Activated CD4-positive, CD25-positive, alpha-beta regulatory T cell treated with anti-CD3 and anti-CD28 coated beads, Interleukin-2, amount 50 U/mL, for 16 hours (primary cell): ENCODE data around the gene ESRRG.
"Not testable (repeated sequence)": the region's sequence is repeated elsewhere in the genome, so short reads cannot be mapped to it uniquely, and the experiment has no call there.

Source experiments
- DNase-seq: peaks from one replicate; pipeline ENCODE4 v3.0.0-alpha.2; 2020; ENCODE audit warnings: low read depth, low spot score

Gene ESRRG

DNA sequence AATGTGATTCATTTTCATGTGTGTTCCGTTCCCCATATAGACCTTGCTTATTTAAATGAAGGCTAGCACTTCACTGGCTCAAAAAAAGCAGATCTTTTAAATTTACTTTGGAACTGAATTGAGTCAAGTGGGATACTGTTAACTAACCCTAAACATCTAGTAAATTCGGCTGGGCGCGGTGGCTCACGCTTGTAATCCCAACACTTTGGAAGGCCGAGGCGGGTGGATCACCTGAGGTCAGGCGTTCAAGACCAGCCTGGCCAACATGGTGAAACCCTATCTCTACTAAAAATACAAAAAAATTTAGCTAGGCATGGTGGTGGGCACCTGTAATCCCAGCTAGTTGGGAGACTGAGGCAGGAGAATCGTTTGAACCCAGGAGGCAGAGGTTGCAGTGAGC, 19.2 kb downstream of the ESRRG start:
- DNase-seq = not testable (repeated sequence)

DNA sequence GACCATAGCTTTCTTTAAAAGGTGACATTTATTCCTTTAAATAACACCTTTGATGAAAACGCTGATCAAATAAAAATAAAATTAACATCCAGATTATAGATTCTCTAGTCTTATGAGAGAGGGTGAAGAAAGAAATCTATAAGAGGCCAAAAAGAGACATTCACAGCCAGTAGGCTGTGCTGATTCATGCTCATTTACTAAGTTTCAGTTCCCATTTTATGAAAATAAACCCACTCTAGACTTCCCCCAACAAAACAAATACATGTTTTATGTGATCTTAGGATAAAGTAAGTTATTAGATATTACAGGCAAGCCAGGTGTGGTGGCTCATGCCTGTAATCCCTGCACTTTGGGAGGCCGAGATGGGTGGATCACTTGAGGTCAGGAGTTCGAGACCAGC, 21.1 kb downstream of the ESRRG start:
- DNase-seq = no peak

DNA sequence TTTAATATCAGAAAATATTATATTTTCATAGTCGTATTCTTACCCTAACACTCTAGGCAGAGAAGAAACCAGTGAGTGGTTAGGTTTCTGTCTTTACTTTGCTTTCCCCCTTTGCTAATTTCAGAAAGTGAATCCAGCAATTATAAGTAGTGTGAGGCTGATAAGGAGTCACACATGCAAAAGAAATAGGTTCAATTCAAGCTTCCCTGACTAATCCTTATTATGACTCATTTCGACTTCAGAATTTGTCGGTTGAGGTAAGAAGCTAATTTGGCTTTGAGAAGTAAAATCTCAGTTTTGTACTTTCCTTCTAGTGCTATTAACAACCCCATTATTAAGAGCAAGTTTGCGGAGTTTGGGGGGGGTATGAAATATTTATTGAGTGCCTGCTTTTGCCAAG, 22.4 kb downstream of the ESRRG start:
- DNase-seq = no peak

DNA sequence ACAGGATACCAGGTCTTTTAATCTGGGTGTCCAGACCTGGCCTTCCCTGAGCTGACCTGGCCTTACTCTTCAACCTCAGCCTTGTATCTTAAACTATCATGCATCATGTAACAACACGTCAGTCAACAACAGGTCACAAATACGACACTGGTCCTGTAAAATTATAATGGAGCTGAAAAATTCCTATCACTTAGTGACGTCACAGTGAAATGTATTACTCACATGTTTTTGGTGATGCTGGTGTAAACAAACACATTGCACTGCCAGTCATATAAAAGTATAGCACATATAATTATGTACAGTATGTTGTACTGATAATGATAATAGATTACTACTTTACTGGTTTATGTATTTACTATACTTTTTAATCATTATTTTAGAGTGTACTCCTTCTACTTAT, 31.5 kb downstream of the ESRRG start:
- DNase-seq = no peak

DNA sequence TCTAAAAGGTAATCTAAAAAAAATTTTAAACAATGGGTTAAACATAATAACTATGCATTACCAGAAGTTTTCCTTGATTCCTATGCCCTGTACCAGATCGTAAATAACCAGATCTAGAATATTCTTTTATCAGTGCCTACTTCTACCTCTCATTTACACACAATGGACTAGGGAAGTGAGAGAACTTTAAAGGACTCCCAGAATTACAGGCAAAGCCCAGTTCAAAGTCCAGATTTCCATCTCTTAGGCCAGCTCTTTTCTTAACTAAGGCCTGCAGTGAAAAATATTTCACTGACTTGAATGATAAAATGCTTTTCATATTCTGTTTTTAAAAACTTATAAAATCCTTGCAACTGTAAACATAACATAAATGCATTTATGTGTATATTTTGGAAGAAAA, 32.6 kb downstream of the ESRRG start:
- no peak for DNase-seq

DNA sequence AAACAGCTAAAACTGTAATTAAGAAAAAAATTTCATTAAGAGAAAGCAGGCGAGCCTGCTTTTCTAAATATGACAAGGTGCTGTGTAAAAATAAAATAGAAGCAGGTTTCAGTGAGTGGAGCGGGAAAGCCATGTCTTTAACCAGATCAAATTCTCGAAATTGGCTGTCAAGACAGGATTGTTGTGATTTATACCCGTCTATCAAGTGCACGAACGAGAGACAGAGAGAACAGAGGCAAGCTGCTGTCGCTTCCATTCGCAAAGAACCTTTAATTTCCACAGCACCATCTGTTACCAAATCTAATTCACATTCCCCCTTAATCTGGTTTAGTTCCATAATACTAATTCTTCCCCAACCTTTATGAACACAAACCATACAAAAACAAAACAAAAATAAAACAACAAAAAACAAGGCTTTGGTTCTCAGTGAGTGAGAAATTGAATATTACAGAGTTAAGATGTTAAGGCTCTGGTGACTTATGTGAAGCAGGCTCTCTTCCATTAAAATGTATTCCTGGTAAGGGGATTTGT, 35.0 kb downstream of the ESRRG start:
- DNase-seq = no peak

DNA sequence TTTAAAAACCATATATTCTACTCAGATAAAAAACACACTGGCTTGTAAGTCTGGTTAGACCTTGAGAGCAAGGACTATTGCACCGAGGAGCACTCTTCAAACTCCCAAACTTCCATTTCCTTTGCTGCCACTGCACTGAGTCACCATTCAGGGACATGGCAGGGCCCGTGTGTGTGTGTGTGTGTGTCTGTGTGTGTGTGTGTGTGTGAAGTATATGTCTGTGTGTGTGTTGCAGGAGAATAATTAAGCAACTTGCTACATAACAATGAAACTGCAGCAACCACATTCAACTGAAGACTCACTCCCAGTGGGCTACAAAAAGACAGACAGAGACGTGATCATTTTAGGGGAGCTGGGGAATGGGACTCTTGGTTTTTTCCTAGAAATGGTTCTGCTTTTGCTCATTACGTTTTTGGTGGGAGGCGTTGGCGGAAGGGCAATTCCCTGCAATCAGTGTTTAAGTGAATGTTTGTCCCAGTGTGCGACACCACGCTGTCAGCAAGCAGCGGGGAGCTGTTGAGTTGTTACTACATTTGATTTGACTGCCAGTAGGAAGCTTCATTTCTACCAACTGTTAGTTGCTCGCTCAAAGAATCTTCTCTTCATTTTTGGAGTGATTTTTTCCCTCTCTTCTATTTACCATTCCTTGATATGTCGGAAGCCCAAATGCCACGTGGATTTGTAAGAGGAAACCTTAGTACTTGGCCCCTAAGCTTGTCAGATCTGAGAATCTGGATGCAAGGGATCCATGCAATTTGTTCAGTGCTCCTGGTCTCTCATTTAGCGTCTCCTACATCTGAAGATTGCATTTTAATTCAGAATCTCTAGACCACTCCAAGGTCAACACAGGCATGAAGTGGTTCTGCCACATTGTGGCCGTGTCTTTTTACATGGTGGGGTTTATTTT, 36.1 kb downstream of the ESRRG start:
- DNase-seq = no peak

DNA sequence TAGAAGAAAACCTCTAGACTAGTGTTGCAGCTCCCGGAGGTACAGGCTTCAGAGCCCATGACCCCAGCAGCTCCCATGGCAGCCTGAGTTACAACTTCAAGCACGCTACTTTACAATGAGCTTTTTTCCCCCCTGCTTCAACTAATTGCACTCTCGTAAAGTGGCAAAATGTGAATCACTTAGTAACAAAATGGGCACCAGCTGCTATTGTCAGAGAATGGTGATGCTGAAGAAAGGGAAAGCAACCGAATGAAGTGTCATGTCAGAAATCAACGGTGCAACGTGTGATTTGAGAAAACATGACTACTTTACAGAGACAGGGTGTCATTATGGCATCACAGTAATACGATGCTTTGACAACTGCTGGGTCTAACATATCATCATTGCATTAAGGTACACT, 40.5 kb downstream of the ESRRG start:
- no peak for DNase-seq

DNA sequence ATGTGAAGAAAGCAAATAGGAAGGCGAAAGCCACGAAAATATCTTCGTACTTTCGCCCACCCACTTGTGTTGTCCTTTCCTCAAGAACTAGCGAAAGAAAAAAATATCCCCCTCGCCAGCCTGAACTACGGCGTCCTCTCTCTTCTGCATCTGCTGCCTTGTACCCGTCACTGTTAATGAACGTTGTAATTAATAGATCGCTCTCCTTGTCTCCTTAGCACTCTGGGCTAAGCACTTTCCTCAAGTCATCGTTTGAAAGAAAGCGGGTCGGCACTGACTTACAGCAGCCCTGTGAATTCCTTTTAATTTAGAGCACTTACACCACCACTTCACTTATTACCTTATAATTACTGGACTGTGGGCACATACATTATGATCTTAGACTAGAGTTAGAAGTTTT, 44.1 kb downstream of the ESRRG start:
- DNase-seq = no peak

DNA sequence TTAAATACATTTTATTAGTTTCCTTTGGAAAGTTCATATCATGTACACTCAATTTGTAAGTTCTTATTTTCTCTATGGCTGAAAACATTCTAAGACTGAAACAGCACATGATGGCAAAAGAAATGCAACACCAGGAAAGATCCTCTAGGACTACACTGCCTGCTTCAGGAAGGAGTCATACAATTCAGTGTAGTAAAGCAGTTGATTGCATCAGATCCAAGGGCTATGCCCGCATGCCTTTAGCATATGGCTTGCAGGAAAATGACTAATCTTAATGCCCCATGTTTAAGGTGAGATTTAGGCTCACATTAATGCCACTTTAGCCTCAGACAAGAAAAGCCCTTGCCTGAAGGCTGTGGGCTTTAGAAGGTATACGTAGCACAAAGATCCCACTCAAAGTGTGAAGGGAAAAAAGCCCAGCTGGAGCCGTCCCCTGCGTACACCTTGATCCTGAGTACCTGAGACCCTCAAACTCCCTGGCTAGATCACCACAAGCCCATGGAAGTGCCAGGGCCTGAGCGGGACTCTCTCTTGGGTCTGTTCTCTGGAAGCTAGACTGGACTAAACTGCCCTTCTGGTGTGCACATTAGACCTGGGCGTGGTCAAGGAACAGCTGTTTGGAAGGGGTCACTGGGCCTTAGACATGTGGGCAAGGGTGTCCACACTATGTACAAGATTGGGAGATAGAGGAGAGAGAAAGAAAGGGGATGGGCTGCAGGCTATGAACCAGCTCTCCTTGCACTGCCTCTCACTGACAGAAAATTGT, 52.9 kb downstream of the ESRRG start:
- no peak for DNase-seq

DNA sequence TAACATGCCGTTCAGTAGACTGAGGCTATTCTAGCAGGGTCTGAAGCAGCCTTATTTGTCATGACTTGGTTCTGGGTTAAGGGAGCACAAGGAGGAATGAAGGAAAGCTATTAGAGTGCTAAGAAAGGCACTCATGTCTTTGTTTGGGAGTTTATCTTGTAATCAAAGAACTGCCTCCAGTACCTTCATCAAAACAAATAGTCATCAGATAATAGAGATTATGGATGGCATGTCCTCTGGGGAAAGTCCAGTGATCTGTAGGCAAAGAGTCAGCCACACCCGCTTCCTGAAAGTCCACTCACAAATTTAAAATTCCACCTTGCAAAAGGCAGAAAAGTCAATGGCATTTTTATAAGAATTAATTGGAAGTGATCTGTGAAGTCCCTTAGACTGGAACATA, 56.8 kb downstream of the ESRRG start:
- no peak for DNase-seq

DNA sequence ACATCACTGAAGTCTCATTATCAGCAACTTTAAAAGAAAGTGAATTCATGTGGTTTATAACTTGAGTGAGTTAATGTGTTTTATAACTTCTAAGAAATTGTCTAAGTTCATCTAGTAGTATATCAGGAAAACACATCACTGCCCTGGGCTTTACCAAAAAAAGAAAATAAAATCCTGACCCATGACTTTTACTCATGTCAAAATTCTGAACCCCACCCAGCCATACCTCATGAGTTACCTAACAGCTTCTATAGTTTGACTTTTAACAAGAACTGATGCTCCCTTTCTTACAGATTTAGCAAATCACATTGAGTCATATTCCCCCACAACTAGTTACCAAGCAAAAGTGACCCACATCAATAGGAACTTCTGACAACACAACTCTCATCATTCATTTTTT, 57.4 kb downstream of the ESRRG start:
- no peak for DNase-seq

DNA sequence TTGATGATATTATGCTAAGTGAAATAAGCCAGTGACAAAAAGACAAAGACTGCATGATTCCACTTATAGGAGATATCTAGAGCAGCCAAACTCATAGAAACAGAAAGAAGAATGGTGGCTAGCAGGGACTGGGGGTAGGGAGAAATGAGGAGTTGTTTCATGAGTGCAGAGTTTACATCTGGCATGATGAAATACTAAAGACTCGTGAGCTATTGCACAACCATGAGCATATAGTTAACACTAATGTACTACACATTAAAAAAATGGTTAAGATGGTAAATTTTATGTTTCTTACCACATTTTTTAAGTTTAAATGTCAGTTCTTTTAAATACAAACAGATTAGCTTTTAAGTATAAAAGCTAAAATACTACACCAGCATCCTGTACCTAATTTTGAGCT, 57.8 kb downstream of the ESRRG start:
- no peak for DNase-seq

DNA sequence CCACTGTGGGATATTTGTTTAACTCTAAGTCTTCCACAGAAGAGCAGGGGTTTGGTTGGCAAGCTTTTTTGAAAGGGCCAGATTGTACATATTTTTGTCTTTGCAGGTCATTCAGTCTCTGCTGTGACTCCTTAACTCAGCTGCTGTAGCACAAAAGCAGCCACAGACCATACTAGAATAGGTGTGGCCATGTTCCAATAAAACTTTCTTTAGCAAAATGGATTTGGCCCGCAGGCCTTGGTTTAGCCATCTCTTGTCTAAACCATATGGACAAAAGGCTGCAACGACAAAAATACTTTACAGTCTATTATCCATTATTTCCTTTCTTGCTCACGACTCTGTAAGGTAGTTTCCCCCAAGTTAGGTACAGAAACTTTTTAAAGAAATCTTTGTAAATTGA, 60.5 kb downstream of the ESRRG start:
- no peak for DNase-seq

DNA sequence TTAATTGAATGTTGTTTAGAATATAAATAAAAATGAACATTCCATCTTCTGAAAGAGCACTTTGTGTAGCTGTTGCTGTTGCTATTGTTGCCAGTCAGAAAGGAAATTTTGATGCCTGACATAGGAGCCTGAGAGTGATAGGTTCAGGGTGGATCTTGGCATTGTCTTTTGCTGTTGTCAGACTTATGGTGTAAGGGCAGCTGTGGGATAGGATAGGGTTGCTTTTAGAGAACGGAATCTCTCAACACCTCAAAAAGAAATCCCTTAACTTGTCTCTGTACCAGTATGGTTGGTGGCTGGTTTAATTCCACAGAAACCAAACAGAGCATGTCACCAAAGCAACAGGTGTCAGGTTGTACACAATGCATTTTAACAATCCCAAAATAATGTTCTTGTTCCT, 62.7 kb downstream of the ESRRG start:
- DNase-seq = no peak

DNA sequence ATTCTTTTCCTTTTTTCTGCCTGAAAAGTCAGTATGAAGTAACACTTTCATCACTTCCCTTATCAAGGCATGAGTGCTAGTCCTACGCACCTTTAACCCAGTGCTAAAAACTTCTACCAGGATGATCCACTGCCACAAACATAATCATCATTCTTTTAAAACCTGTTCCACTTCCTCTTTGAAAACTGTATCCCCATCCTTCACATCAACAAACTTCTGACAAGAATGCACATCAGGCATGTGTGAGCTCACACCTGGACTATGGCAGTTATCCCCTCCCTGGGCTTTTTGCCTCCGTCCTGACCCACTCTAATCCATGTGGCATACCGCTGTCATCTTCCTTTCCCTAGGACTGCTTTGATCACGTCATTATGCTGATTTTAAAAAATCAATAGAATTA, 70.2 kb downstream of the ESRRG start:
- DNase-seq = no peak

DNA sequence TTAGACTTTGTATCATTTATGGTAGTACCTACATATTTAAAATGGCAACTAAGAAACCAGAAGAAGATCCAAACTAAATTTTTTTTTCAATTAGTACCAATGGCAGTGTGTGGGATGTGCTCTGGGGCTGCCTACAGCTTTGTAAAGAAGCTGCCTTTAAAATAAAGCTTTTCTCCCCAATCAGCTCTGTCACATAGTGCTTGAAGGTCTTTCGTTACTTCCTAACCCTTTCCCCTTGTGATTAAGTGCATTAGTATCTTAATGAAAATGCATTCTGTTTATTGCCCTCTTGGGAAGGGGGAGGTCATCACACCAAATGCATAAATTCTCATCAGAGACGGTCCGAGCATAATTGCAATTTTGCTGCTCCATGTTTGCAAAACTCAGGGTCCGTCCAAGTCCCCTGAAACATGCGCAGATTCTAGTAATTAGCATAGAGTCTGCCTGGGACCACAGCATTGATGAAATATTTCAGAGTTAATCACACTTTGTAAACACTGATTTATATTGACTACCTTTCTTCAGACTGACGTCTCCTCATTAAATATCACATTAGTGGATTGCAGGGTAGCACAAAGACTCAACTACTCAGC, 71.3 kb downstream of the ESRRG start:
- no peak for DNase-seq

DNA sequence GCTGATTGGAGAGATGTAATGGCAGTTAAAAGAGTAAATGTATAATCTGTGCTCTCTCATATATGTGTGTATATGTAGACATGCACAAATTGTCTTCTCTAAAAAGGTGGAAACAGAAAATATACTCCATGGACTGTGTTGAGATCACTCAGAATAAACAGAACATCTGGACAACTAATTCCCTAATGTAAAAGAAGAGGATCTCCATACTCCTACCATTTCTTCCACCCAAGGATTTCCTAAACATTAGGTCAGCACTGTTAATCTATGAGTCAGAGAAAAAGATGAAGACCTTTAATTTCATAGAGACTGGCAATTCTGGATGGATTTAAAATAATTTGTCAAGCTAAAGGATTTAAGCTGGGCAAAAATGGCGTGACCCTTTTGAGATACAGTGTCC, 80.1 kb downstream of the ESRRG start:
- no peak for DNase-seq

DNA sequence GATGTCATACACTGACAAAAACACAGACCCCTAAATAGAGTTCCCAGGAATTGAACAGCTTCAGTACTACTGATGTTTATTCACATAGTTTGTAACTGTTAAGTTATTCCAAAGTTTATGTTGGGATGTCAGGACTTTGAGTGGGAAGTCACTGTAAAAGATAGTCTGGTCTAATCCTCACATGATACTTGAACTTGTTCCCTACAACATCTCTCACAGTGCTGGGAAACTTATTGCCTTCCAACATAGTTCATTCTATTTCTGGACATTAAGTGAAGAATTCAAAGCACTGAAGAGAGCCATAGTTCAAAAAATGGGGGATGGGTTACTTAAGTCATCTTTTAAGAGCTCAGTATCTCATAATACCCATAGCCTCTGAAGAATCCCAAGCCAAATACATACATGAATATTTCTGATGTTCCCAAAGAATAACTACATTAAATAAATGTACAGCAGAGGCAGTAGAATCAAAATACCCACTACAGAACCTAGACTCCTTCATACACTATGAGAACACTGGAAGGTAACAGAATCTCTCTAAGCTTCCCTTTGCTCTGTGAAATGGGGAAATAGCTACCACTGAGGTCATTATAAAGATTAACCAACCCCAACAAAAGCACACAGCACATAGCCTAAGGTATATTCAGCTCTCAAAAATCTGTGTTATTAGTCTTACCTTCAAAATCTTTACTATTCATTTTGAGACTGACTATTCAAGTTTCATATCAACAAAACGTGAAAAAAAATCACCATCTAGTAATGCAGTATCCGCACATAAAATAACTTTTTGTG, 81.4 kb downstream of the ESRRG start:
- no peak for DNase-seq

DNA sequence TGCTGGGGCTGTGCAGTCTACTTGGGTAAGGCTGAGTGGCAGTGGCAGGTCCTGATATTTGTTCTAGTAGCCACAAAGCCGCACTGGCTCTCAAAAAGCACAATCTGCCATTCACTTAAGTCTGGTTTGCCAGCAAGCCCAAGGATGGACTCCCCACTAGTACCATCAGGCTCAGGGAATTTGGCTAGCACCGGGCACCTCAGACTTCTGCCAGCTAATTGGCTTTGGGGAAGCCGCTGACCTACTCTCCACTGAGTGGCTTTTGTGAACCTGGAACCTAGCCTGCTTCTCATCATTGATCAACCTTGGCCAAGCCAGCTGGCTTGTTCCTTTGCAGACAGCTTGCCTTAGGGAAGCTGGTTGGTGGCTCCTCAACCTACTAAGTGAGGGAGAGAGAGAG, 83.1 kb downstream of the ESRRG start:
- DNase-seq = no peak

DNA sequence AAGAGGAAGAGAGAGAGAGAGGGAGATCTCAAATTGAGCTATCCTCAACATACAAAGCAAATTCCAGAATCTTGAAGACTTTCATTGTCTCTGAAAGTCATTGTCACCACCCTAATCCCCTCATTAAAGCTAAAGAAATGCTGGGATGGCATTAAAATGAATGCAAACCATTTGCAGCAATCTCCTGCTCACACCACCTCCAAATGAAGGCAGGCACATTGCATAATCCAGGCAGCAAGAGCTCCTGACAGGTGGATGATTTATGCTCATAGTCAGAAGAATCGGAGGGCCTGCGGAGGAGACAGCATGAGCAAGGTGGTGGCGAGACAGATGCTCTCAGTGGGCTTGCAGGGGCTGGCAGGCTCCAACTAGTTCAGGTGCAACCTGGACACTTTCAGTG, 90.2 kb downstream of the ESRRG start:
- DNase-seq = no peak

DNA sequence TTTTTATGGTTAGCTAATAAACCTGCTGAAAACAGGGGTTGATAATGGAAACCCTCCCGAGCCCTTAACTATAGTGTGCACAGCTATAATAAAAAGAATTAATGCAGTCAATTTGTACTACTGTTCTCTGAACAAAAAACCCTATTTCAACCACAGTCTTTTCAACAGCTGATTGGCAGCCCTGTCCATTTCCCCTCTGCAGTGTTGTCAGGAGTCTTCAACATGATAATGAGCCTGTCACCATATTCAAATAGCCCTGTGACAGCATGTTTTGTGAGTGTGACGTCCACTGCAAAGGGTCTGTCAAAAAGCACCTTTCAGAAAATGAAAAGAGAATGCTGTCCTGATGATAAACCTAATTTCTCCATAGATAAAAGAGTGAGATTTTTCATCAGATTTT, 92.7 kb downstream of the ESRRG start:
- no peak for DNase-seq
